Nephron progenitor cell (in vitro differentiated cells): ENCODE measurements around the gene SLC13A5.
A peak's percentile ranks its signal among the peaks of the same experiment; 100 is the strongest.
"Not testable (repeated sequence)": the region's sequence is repeated elsewhere in the genome, so short reads cannot be mapped to it uniquely, and the experiment has no call there.

Experiments
- DNase-seq: peaks from one replicate; pipeline ENCODE4 v3.0.0; 2021
- H3K27ac Mint-ChIP-seq: 2 replicates; pipeline ENCODE4 v1.8.0; 2021; ENCODE audit warnings: mild to moderate bottlenecking, moderate library complexity, mixed read lengths
- H3K27me3 Mint-ChIP-seq: 2 replicates; pipeline ENCODE4 v1.8.0; 2021; ENCODE audit warnings: mild to moderate bottlenecking, low read depth, mixed read lengths; ENCODE audit not compliant: poor library complexity
- H3K36me3 Mint-ChIP-seq: 2 replicates; pipeline ENCODE4 v1.8.0; 2021; ENCODE audit warnings: low read depth, mixed read lengths
- H3K4me1 Mint-ChIP-seq: 2 replicates; pipeline ENCODE4 v1.8.0; 2021; ENCODE audit warnings: mixed read lengths
- H3K4me3 Mint-ChIP-seq: 2 replicates; pipeline ENCODE4 v1.8.0; 2021; ENCODE audit warnings: mild to moderate bottlenecking, moderate library complexity, mixed read lengths
- H3K9me3 Mint-ChIP-seq: 2 replicates; pipeline ENCODE4 v1.8.0; 2021; ENCODE audit warnings: mild to moderate bottlenecking, moderate library complexity, mixed read lengths
- CTCF ChIP-seq: fragments of 200-600 bp; sonication (generic); IDR thresholded peaks from 2 replicates; pipeline ENCODE4 v1.5.0; 2021; ENCODE audit warnings: antibody characterized with exemption

SLC13A5 gene

GRCh38 chr17:6696906-6697305 lies 16.3 kb downstream of the SLC13A5 start:
- Mint-ChIP-seq H3K27me3 (peaks cover 50% of the 10 kb centered on the region), H3K27ac (no peak overlapping the region)

GRCh38 chr17:6695565-6695964 lies 17.6 kb downstream of the SLC13A5 start:
- DNase-seq: no peak
- TF ChIP-seq CTCF: no peak
- Mint-ChIP-seq H3K4me3 (no peak overlapping the region), H3K36me3 (no peaks in the 10 kb centered on the region), H3K4me1 (peaks cover 3% of the 10 kb centered on the region), H3K27ac (no peak overlapping the region), H3K27me3 (peaks cover 58% of the 10 kb centered on the region), H3K9me3 (no peaks in the 10 kb centered on the region)

More at GRCh38 chr17:6696906-6697305, 16.3 kb downstream of the SLC13A5 start:
- Mint-ChIP-seq H3K9me3 (no peaks in the 10 kb centered on the region), H3K4me3 (no peak overlapping the region), H3K4me1 (peaks cover 7% of the 10 kb centered on the region), H3K36me3 (no peaks in the 10 kb centered on the region)
- DNase-seq: no peak
- no peak for TF ChIP-seq CTCF

- H3K4me1 Mint-ChIP-seq: no peaks in the 10 kb centered on the region
- H3K27me3 Mint-ChIP-seq: peaks cover 57% of the 10 kb centered on the region
- DNase-seq: no peak
- H3K4me3 Mint-ChIP-seq: no peak overlapping the region
- H3K9me3 Mint-ChIP-seq: no peaks in the 10 kb centered on the region
- H3K36me3 Mint-ChIP-seq: no peaks in the 10 kb centered on the region
- TF ChIP-seq CTCF: no peak
- no peak overlapping the region for H3K27ac Mint-ChIP-seq
Observed at GRCh38 chr17:6695051-6695450, 18.1 kb downstream of the SLC13A5 start.

- peaks cover 59% of the 10 kb centered on the region for H3K27me3 Mint-ChIP-seq
- not testable (repeated sequence) for H3K27ac Mint-ChIP-seq, DNase-seq, H3K36me3 Mint-ChIP-seq, H3K4me1 Mint-ChIP-seq, H3K4me3 Mint-ChIP-seq, H3K9me3 Mint-ChIP-seq
Observed at GRCh38 chr17:6691958-6692357, 21.2 kb downstream of the SLC13A5 start.

GRCh38 chr17:6691546-6691945 lies 21.6 kb downstream of the SLC13A5 start:
- H3K9me3 Mint-ChIP-seq: no peaks in the 10 kb centered on the region
- no peaks in the 10 kb centered on the region for H3K36me3 Mint-ChIP-seq
- no peak for DNase-seq
- H3K4me3 Mint-ChIP-seq: no peak overlapping the region
- H3K27ac Mint-ChIP-seq: no peak overlapping the region
- H3K27me3 Mint-ChIP-seq: peaks cover 58% of the 10 kb centered on the region
- no peaks in the 10 kb centered on the region for H3K4me1 Mint-ChIP-seq
- no peak for TF ChIP-seq CTCF

- Mint-ChIP-seq H3K27me3 (peaks cover 54% of the 10 kb centered on the region), H3K36me3 (no peaks in the 10 kb centered on the region)
Observed at GRCh38 chr17:6690641-6691040, 22.5 kb downstream of the SLC13A5 start.

More at GRCh38 chr17:6690641-6691040, 22.5 kb downstream of the SLC13A5 start:
- Mint-ChIP-seq H3K4me1 (no peaks in the 10 kb centered on the region), H3K9me3 (no peaks in the 10 kb centered on the region), H3K4me3 (no peak overlapping the region), H3K27ac (peak overlapping the region; percentile 83)
- DNase-seq: no peak
- TF ChIP-seq CTCF: no peak
